HepG2 (cell line): ENCODE results near the gene CASS4. TPM values are rescaled to one million over a fixed set of nuclear protein-coding genes. Genes with fewer than 3 reads are reported as not detected.

ENCODE experiments used
- ATF3 ChIP-seq: sonication (generic); formaldehyde crosslinking; IDR thresholded peaks from 2 replicates; pipeline ENCODE4 v1.4.0; 2020; ENCODE audit warnings: missing genetic modification reagents
- BCLAF1 ChIP-seq: fragments of 450-650 bp; IDR thresholded peaks from 2 replicates; pipeline ENCODE4 v1.6.1; 2017; ENCODE audit warnings: mild to moderate bottlenecking
- EED ChIP-seq: sonication (generic); formaldehyde crosslinking; IDR thresholded peaks from 2 replicates; pipeline ENCODE4 v1.5.0; 2020; ENCODE audit warnings: mild to moderate bottlenecking, missing genetic modification reagents
- EHMT2 ChIP-seq: fragments of 200-600 bp; sonication (generic); IDR thresholded peaks from 2 replicates; pipeline ENCODE4 v1.7.0; 2017; ENCODE audit warnings: antibody characterized with exemption, low read depth, low read length, borderline replicate concordance
- ELF3 ChIP-seq: IDR thresholded peaks from 2 replicates; pipeline ENCODE4 v1.6.1; 2016; ENCODE audit warnings: missing genetic modification reagents, missing compliant biosample characterization
- FOXK1 ChIP-seq: sonication (generic); formaldehyde crosslinking; IDR thresholded peaks from 2 replicates; pipeline ENCODE4 v1.4.0; 2020; ENCODE audit warnings: low read depth, missing genetic modification reagents, borderline replicate concordance
- HHEX ChIP-seq: IDR thresholded peaks from 2 replicates; pipeline ENCODE4 v1.6.1; 2016; ENCODE audit warnings: control low read depth
- HOXA7 ChIP-seq: sonication (generic); formaldehyde crosslinking; IDR thresholded peaks from 2 replicates; pipeline ENCODE4 v1.8.1; 2022; ENCODE audit warnings: mild to moderate bottlenecking, missing genetic modification reagents, moderate library complexity
- LCORL ChIP-seq, 2 experiments: fragments of 450-650 bp in 1 of 2; sonication (generic) in 1 of 2; formaldehyde crosslinking in 1 of 2; IDR thresholded peaks; 2 replicates each; pipeline versions ENCODE4 v1.5.0 to v1.6.1; 2017 to 2020; ENCODE audit warnings: antibody characterized with exemption in 1 of 2, missing genetic modification reagents in 1 of 2
- NCOA2 ChIP-seq: sonication (generic); formaldehyde crosslinking; IDR thresholded peaks from 2 replicates; pipeline ENCODE4 v1.8.0; 2022; ENCODE audit warnings: inconsistent platforms
- PRDM10 ChIP-seq: sonication (generic); formaldehyde crosslinking; IDR thresholded peaks from 2 replicates; pipeline ENCODE4 v1.4.0; 2020; ENCODE audit warnings: low read depth, missing genetic modification reagents
- RFX1 ChIP-seq: fragments of 450-650 bp; IDR thresholded peaks from 2 replicates; pipeline ENCODE4 v1.6.1; 2017
- SAFB2 ChIP-seq: sonication (generic); formaldehyde crosslinking; IDR thresholded peaks from 2 replicates; pipeline ENCODE4 v1.5.1; 2020; ENCODE audit warnings: missing genetic modification reagents, low read depth, mild to moderate bottlenecking, borderline replicate concordance
- SP2 ChIP-seq: sonication (generic); formaldehyde crosslinking; IDR thresholded peaks from 2 replicates; pipeline ENCODE4 v1.5.1; 2020; ENCODE audit warnings: mild to moderate bottlenecking, missing genetic modification reagents
- SRSF1 ChIP-seq: fragments of 200-400 bp; formaldehyde crosslinking; optimal IDR thresholded peaks from 2 replicates; pipeline ENCODE3; 2017; ENCODE audit warnings: mild to moderate bottlenecking, low read depth, low read length, moderate library complexity
- STAT5B ChIP-seq: sonication (generic); formaldehyde crosslinking; IDR thresholded peaks from 2 replicates; pipeline ENCODE4 v1.4.0; 2020; ENCODE audit warnings: missing genetic modification reagents
- U2AF2 ChIP-seq: fragments of 200-400 bp; formaldehyde crosslinking; IDR thresholded peaks from 2 replicates; pipeline ENCODE4 v1.6.1; 2017; ENCODE audit warnings: low read depth, mild to moderate bottlenecking, low read length
- ZNF136 ChIP-seq: sonication (generic); formaldehyde crosslinking; IDR thresholded peaks from 2 replicates; pipeline ENCODE4 v1.8.1; 2022; ENCODE audit warnings: low read depth, mild to moderate bottlenecking, moderate library complexity, missing genetic modification reagents
- ZNF550 ChIP-seq: sonication (generic); formaldehyde crosslinking; IDR thresholded peaks from 2 replicates; pipeline ENCODE4 v1.4.0; 2020; ENCODE audit warnings: mild to moderate bottlenecking, missing genetic modification reagents, borderline replicate concordance
- ZNF572 ChIP-seq: sonication (generic); formaldehyde crosslinking; IDR thresholded peaks from 2 replicates; pipeline ENCODE4 v1.5.1; 2020; ENCODE audit warnings: mild to moderate bottlenecking, missing genetic modification reagents
- ZNF605 ChIP-seq: sonication (generic); formaldehyde crosslinking; IDR thresholded peaks from 2 replicates; pipeline ENCODE4 v1.8.0; 2022; ENCODE audit warnings: mild to moderate bottlenecking, missing genetic modification reagents
- ZNF878 ChIP-seq: sonication (generic); formaldehyde crosslinking; IDR thresholded peaks from 2 replicates; pipeline ENCODE4 v1.8.1; 2023; ENCODE audit warnings: mild to moderate bottlenecking, missing genetic modification reagents, moderate library complexity
- polyA plus RNA-seq, 8 experiments: library from polyadenylated mRNA; depleted of rRNA in 3 of 8; stranded (reverse) in 7 of 8; unstranded in 1 of 8; fragments of >200 nt; fragmentation: Illumina TruSeq in 4 of 8; extraction: Trizol in 4 of 8; gene quantifications; 2 replicates each; pipeline versions ENCODE4 v1.2.1 to v1.2.3, GENCODE V29; 2011 to 2016; ENCODE audit warnings: low read depth in 4 of 8, missing spikeins in 1 of 8, mixed read lengths in 1 of 8; ENCODE audit not compliant: insufficient read depth in 1 of 8
- total RNA-seq, 5 experiments: library from RNA; depleted of rRNA; stranded (reverse); fragments of >200 nt; fragmentation: Illumina TruSeq; extraction: Trizol; gene quantifications; 2 replicates each; pipeline ENCODE4 v1.2.3, GENCODE V29; 2016; ENCODE audit warnings: low read depth in 1 of 5

CASS4 gene
- total and polyA plus RNA-seq, 2 of the 13 experiments (the other 11 are each of a cell fraction or from before 2014, with no cell fraction given) = 0.17 to 0.49 TPM

- TF ChIP-seq BCLAF1 (no peak), U2AF2 (peak; percentile 94; the same call in 1 of the 2 replicates), ZNF605 (CRISPR knock-in tag) (peak; percentile 89; the same call in 1 of the 2 replicates), SRSF1 (peak; percentile 93), ZNF572 (peak; percentile 98; the same call in 1 of the 2 replicates), LCORL (IDR thresholded peaks at IDR 0.05) (no peak), LCORL (CRISPR knock-in tag; IDR thresholded peaks at IDR 0.05) (peak; percentile 79), ZNF136 (CRISPR knock-in tag) (peak; percentile 78; the same call in 1 of the 2 replicates), PRDM10 (CRISPR knock-in tag) (peak; percentile 51; the same call in 1 of the 2 replicates), STAT5B (CRISPR knock-in tag) (peak; percentile 54; the same call in 1 of the 2 replicates), ELF3 (CRISPR knock-in tag) (peak; percentile 96), ZNF550 (CRISPR knock-in tag) (0 out of 2 replicates have a peak, but pooled peaks have one; percentile 18), EED (peak; percentile 97; the same call in 1 of the 2 replicates), ZNF878 (CRISPR knock-in tag) (no peak), EHMT2 (no peak), SAFB2 (CRISPR knock-in tag) (peak; percentile 86), HHEX (CRISPR knock-in tag) (no peak), FOXK1 (CRISPR knock-in tag) (peak; percentile 99), NCOA2 (CRISPR knock-in tag) (no peak; the same call in 1 of the 2 replicates), ATF3 (peak; percentile 42; the same call in 1 of the 2 replicates), HOXA7 (0 out of 2 replicates have a peak, but pooled peaks have one; percentile 83), RFX1 (peak; percentile 99), SP2 (CRISPR knock-in tag) (peak; percentile 82)
Measured at GRCh38 chr20:56468316-56469076, 56.4 kb downstream of the CASS4 start, which contains the start of gene RTF2 (continued).
